IMR-90 (cell line): Measurements from ENCODE around the gene IL17C. TPM values are rescaled to one million over a fixed set of nuclear protein-coding genes. Genes with fewer than 3 reads are reported as not detected.

ENCODE experiments used
- ATAC-seq: fragments of 200-7000 bp; cut with Tn5 transposase; 2 replicates; pipeline ENCODE4 v1.9.1; 2020; ENCODE audit warnings: low read depth, mild to moderate bottlenecking, moderate library complexity
- BruUV-seq: library from RNA; stranded (reverse); fragments of 400-500 nt; replicated peaks from 2 replicates; lab custom pipeline; 2021; lab: Mats Ljungman, UMichigan
- CTCF ChIA-PET: fragments of 300-600 bp; formaldehyde crosslinking; extraction: SDS; loops from one replicate; lab custom pipeline; 2021; ENCODE audit warnings: antibody characterized with exemption; lab: Yijun Ruan, JAX
- POLR2A ChIA-PET: fragments of 300-600 bp; sonication (Branson Sonifier 250); formaldehyde crosslinking; loops from one replicate; lab custom pipeline; 2022; ENCODE audit warnings: antibody characterized with exemption; ENCODE audit not compliant: unreplicated experiment; lab: Charles Lee
- DNase-seq: peaks from one replicate; pipeline ENCODE4 v3.0.0; 2013
- H2AFZ ChIP-seq: replicated peaks from 2 replicates; pipeline ENCODE3; 2013; ENCODE audit warnings: low read length, mild to moderate bottlenecking; ENCODE audit not compliant: poor library complexity
- H2AK5ac ChIP-seq: 2 replicates; pipeline ENCODE4 v1.6.1; 2013; ENCODE audit warnings: low read depth, low read length, inconsistent platforms
- H2AK9ac ChIP-seq: replicated peaks from 2 replicates; pipeline ENCODE3; 2013; ENCODE audit warnings: mild to moderate bottlenecking, low read depth, low read length, moderate library complexity; ENCODE audit not compliant: poor library complexity
- H2BK120ac ChIP-seq: 2 replicates; pipeline ENCODE4 v1.6.1; 2013; ENCODE audit warnings: low read depth, low read length, inconsistent platforms
- H2BK15ac ChIP-seq: 3 replicates; pipeline ENCODE4 v1.6.1; 2013; ENCODE audit warnings: low read depth, low read length, inconsistent platforms
- H2BK20ac ChIP-seq: 2 replicates; pipeline ENCODE4 v1.6.1; 2013; ENCODE audit warnings: low read depth, mild to moderate bottlenecking, inconsistent platforms, low read length, moderate library complexity
- H2BK5ac ChIP-seq: 2 replicates; pipeline ENCODE4 v1.6.1; 2013; ENCODE audit warnings: mild to moderate bottlenecking, low read depth, low read length, inconsistent platforms; ENCODE audit not compliant: poor library complexity, severe bottlenecking
- H3K14ac ChIP-seq: replicated peaks from 2 replicates; pipeline ENCODE4 v1.6.1; 2013; ENCODE audit warnings: low read depth, low read length, inconsistent platforms
- H3K18ac ChIP-seq: 2 replicates; pipeline ENCODE4 v1.6.1; 2013; ENCODE audit warnings: low read depth, low read length, control low read depth
- H3K23ac ChIP-seq: 2 replicates; pipeline ENCODE4 v1.6.1; 2013; ENCODE audit warnings: low read depth, low read length, inconsistent platforms
- H3K27ac ChIP-seq: 2 replicates; pipeline ENCODE4 v1.5.1; 2013; ENCODE audit warnings: mild to moderate bottlenecking, control low read depth, low read length; ENCODE audit not compliant: insufficient read depth
- H3K27me3 ChIP-seq: 2 replicates; pipeline ENCODE4 v1.6.1; 2013; ENCODE audit warnings: low read length; ENCODE audit not compliant: control insufficient read depth, insufficient read depth
- H3K36me3 ChIP-seq: 2 replicates; pipeline ENCODE4 v1.6.1; 2013; ENCODE audit warnings: low read length, mixed read lengths; ENCODE audit not compliant: control insufficient read depth, insufficient read depth
- H3K4ac ChIP-seq: 2 replicates; pipeline ENCODE4 v1.6.1; 2013; ENCODE audit warnings: low read depth, low read length, inconsistent platforms
- H3K4me1 ChIP-seq: 2 replicates; pipeline ENCODE4 v1.6.1; 2013; ENCODE audit warnings: low read length, mixed read lengths; ENCODE audit not compliant: control insufficient read depth, insufficient read depth
- H3K4me2 ChIP-seq: 2 replicates; pipeline ENCODE4 v1.6.1; 2013; ENCODE audit warnings: low read depth, mild to moderate bottlenecking, control low read depth, low read length, moderate library complexity
- H3K4me3 ChIP-seq: 2 replicates; pipeline ENCODE4 v1.5.1; 2013; ENCODE audit warnings: low read depth, mild to moderate bottlenecking, control low read depth, low read length, moderate library complexity; ENCODE audit not compliant: insufficient read depth
- H3K56ac ChIP-seq: 2 replicates; pipeline ENCODE4 v1.6.1; 2013; ENCODE audit warnings: low read length, inconsistent platforms; ENCODE audit not compliant: insufficient read depth; ENCODE audit errors: extremely low read depth
- H3K79me1 ChIP-seq, 2 experiments: 2 replicates each; pipeline ENCODE4 v1.6.1; 2013; ENCODE audit warnings: low read length in 2 of 2, inconsistent platforms in 1 of 2, low read depth in 1 of 2
- H3K9ac ChIP-seq: 2 replicates; pipeline ENCODE4 v1.6.1; 2013; ENCODE audit warnings: low read depth, low read length, control low read depth
- H3K9me1 ChIP-seq: 2 replicates; pipeline ENCODE4 v1.6.1; 2013; ENCODE audit warnings: low read length, inconsistent platforms; ENCODE audit not compliant: insufficient read depth
- H3K9me3 ChIP-seq: 2 replicates; pipeline ENCODE4 v1.6.1; 2013; ENCODE audit warnings: low read length; ENCODE audit not compliant: control insufficient read depth, insufficient read depth
- H4K20me1 ChIP-seq: 2 replicates; pipeline ENCODE4 v1.6.1; 2013; ENCODE audit warnings: low read length, inconsistent platforms; ENCODE audit not compliant: insufficient read depth
- H4K5ac ChIP-seq: 2 replicates; pipeline ENCODE4 v1.6.1; 2013; ENCODE audit warnings: mild to moderate bottlenecking, low read depth, low read length, control low read depth
- H4K8ac ChIP-seq, 2 experiments: 2 replicates each; pipeline ENCODE4 v1.6.1; 2013; ENCODE audit warnings: low read depth in 2 of 2, low read length in 2 of 2, control low read depth in 1 of 2, inconsistent platforms in 1 of 2
- H4K91ac ChIP-seq: 2 replicates; pipeline ENCODE4 v1.6.1; 2013; ENCODE audit warnings: low read depth, low read length, inconsistent platforms; ENCODE audit not compliant: insufficient read depth
- CEBPB ChIP-seq: IDR thresholded peaks from 2 replicates; pipeline ENCODE4 v1.6.1; 2012; ENCODE audit warnings: low read depth, low read length, improper control_type of control experiment
- CHD1 ChIP-seq: IDR thresholded peaks from 2 replicates; pipeline ENCODE4 v1.6.1; 2012; ENCODE audit warnings: low read depth, low read length, improper control_type of control experiment
- CTCF ChIP-seq: conservative IDR thresholded peaks from 2 replicates; pipeline ENCODE4 v1.5.1; 2012; ENCODE audit warnings: mild to moderate bottlenecking, low read depth, low read length, improper control_type of control experiment
- MAFK ChIP-seq: IDR thresholded peaks from 2 replicates; pipeline ENCODE4 v1.6.1; 2012; ENCODE audit warnings: low read depth, low read length, improper control_type of control experiment
- MAZ ChIP-seq: IDR thresholded peaks from 2 replicates; pipeline ENCODE4 v1.6.1; 2012; ENCODE audit warnings: low read depth, mild to moderate bottlenecking, low read length, improper control_type of control experiment, moderate library complexity, borderline replicate concordance
- MXI1 ChIP-seq: IDR thresholded peaks from 2 replicates; pipeline ENCODE4 v1.6.1; 2012; ENCODE audit warnings: low read depth, mild to moderate bottlenecking, low read length, moderate library complexity, borderline replicate concordance
- NFE2L2 ChIP-seq: fragments of 150-350 bp; IDR thresholded peaks from 2 replicates; pipeline ENCODE4 v1.6.1; 2016; ENCODE audit warnings: low read depth, mild to moderate bottlenecking, low read length
- POLR2A ChIP-seq: IDR thresholded peaks from 2 replicates; pipeline ENCODE4 v1.6.1; 2012; ENCODE audit warnings: mild to moderate bottlenecking, low read depth, low read length
- RAD21 ChIP-seq: IDR thresholded peaks from 2 replicates; pipeline ENCODE4 v1.6.1; 2012; ENCODE audit warnings: low read length, improper control_type of control experiment
- RCOR1 ChIP-seq: IDR thresholded peaks from 2 replicates; pipeline ENCODE4 v1.6.1; 2012; ENCODE audit warnings: mild to moderate bottlenecking, low read length, improper control_type of control experiment; ENCODE audit not compliant: insufficient replicate concordance
- RFX5 ChIP-seq: IDR thresholded peaks from 2 replicates; pipeline ENCODE4 v1.8.0; 2012; ENCODE audit warnings: low read depth, mild to moderate bottlenecking, low read length, moderate library complexity
- WGBS, 2 experiments: methylation state at CpG; one replicate each; pipeline versions ENCODE4 v1.1.5 to v1.1.7; 2013; ENCODE audit warnings: missing lambda C conversion rate in 2 of 2; ENCODE audit not compliant: insufficient read length in 1 of 2; ENCODE audit errors: extremely low coverage in 2 of 2; 5-methylcytosine and 5-hydroxymethylcytosine counted together
- dilution Hi-C: fragments of 300-500 bp; cut with HindIII; formaldehyde crosslinking; loops from one replicate; pipeline ENCODE4 v1.14.3; 2018; ENCODE audit warnings: low sequenced_read_pairs; ENCODE audit not compliant: unreplicated experiment
- in situ Hi-C: fragments of 300-500 bp; cut with MboI; formaldehyde crosslinking; loops from 3 replicates; pipeline ENCODE4 v1.14.3; 2019; ENCODE audit warnings: low sequenced_read_pairs, inconsistent platforms, mixed read lengths
- intact Hi-C: fragments of 100-400 bp; cut with micrococcal nuclease; formaldehyde crosslinking; loops from 2 replicates; pipeline ENCODE4 v1.10.0; 2022
- polyA plus RNA-seq, 3 experiments: library from polyadenylated mRNA; depleted of rRNA; stranded (reverse); fragments of >200 nt; gene quantifications; 2 replicates each; pipeline ENCODE4 v1.2.3, GENCODE V29; 2012; ENCODE audit warnings: low replicate concordance in 1 of 3
- total RNA-seq: library from RNA; depleted of rRNA; stranded (reverse); fragments of >200 nt; gene quantifications from 2 replicates; pipeline ENCODE4 v1.2.3, GENCODE V29; 2012
- TF ChIP-seq, protein P1 (sequence below): fragments of 150-350 bp; IDR thresholded peaks from 2 replicates; pipeline ENCODE4 v1.6.1; 2016; ENCODE audit warnings: low read depth, mild to moderate bottlenecking, low read length, moderate library complexity, borderline replicate concordance
- TF ChIP-seq, protein P2 (sequence below): fragments of 150-350 bp; IDR thresholded peaks from 2 replicates; pipeline ENCODE4 v1.6.1; 2017; ENCODE audit warnings: mild to moderate bottlenecking, antibody characterized with exemption, low read length, low read depth

IL17C gene
- total and polyA plus RNA-seq, 2 of the 4 experiments (the other 2 are of a cell fraction), result 0.09 TPM; not detected in 1

- 100% methylated on average over 1 of the region's 10 CpGs; no CpG with 5 or more reads in 1 of the 2 experiments for WGBS, 2 experiments
- no peaks in the 10 kb centered on the region for H3K27me3 ChIP-seq
- H3K9me1 ChIP-seq, result no peaks in the 10 kb centered on the region
- H3K4me3 ChIP-seq, result no peak overlapping the region
- no peaks in the 10 kb centered on the region for H3K9me3 ChIP-seq
- H2AFZ ChIP-seq, result no peak overlapping the region
- H3K14ac ChIP-seq, result no peak overlapping the region
- H2AK9ac ChIP-seq, result no peak overlapping the region
- H4K5ac ChIP-seq, result no peak overlapping the region
- no TSS peak for BruUV-seq
- POLR2A ChIA-PET, result no interaction called here
- H3K18ac ChIP-seq, result no peak overlapping the region
- H2BK15ac ChIP-seq, result no peak overlapping the region
- no peak overlapping the region for H3K56ac ChIP-seq
- intact Hi-C loops, result no loop called here
- no peak overlapping the region for H3K9ac ChIP-seq
- no peaks in the 10 kb centered on the region; the same call in 1 of the 2 replicates for H3K36me3 ChIP-seq
- dilution Hi-C loops, result no loop called here
- no peak for TF ChIP-seq RAD21
- TF ChIP-seq, protein P1, sequence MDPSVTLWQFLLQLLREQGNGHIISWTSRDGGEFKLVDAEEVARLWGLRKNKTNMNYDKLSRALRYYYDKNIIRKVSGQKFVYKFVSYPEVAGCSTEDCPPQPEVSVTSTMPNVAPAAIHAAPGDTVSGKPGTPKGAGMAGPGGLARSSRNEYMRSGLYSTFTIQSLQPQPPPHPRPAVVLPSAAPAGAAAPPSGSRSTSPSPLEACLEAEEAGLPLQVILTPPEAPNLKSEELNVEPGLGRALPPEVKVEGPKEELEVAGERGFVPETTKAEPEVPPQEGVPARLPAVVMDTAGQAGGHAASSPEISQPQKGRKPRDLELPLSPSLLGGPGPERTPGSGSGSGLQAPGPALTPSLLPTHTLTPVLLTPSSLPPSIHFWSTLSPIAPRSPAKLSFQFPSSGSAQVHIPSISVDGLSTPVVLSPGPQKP, result no peak
- TF ChIP-seq RCOR1, result no peak
- TF ChIP-seq MAFK, result no peak
- no peak for TF ChIP-seq CTCF
- no peak for TF ChIP-seq CHD1
- TF ChIP-seq MAZ, result no peak
- TF ChIP-seq MXI1, result no peak
- TF ChIP-seq POLR2A, result no peak
- TF ChIP-seq, protein P2, sequence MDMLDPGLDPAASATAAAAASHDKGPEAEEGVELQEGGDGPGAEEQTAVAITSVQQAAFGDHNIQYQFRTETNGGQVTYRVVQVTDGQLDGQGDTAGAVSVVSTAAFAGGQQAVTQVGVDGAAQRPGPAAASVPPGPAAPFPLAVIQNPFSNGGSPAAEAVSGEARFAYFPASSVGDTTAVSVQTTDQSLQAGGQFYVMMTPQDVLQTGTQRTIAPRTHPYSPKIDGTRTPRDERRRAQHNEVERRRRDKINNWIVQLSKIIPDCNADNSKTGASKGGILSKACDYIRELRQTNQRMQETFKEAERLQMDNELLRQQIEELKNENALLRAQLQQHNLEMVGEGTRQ, result no peak
- no peak for TF ChIP-seq RFX5
- TF ChIP-seq NFE2L2, result no peak
- TF ChIP-seq CEBPB, result no peak
- H4K91ac ChIP-seq, result no peak overlapping the region
- peaks cover 16 to 41% of the 10 kb centered on the region in 2 experiments for H3K79me1 ChIP-seq
- H2BK5ac ChIP-seq, result no peak overlapping the region
- H2BK20ac ChIP-seq, result no peak overlapping the region
- no peak overlapping the region for H3K4ac ChIP-seq
- in situ Hi-C loops, result no loop called here
- no peak overlapping the region for H4K8ac ChIP-seq
- no peak overlapping the region for H3K27ac ChIP-seq
- no peak for ATAC-seq
- no peak overlapping the region for H2AK5ac ChIP-seq
- H4K20me1 ChIP-seq, result 0 out of 2 replicates have a peak, but pooled peaks cover 5% of the 10 kb centered on the region
- DNase-seq, result no peak
- H3K4me2 ChIP-seq, result no peak overlapping the region
- no peak overlapping the region; the same call in 1 of the 2 replicates for H3K23ac ChIP-seq
- H3K4me1 ChIP-seq, result no peaks in the 10 kb centered on the region
- CTCF ChIA-PET, result no interaction called here
- no peak overlapping the region for H2BK120ac ChIP-seq
These were observed 23.1 kb downstream of the IL17C start for GRCh38 chr16:88661468-88661867.
